B cell (primary cell): ENCODE measurements around the gene BRSK2. TPM values are rescaled to one million over a fixed set of nuclear protein-coding genes. Genes with fewer than 3 reads are reported as not detected.
A peak's percentile ranks its signal among the peaks of the same experiment; 100 is the strongest.
"Not testable (repeated sequence)": the region's sequence is repeated elsewhere in the genome, so short reads cannot be mapped to it uniquely, and the experiment has no call there.

Source experiments
- ATAC-seq: fragments of 200-7000 bp; cut with Tn5 transposase; one replicate; pipeline ENCODE4 v1.10.0; 2021; ENCODE audit warnings: low read depth, mild to moderate bottlenecking, moderate number of reproducible peaks, moderate library complexity
- CTCF ChIA-PET: fragments of 350-600 bp; sonication (Branson Sonifier 250); formaldehyde crosslinking; loops from one replicate; lab custom pipeline; 2021; ENCODE audit warnings: antibody characterized with exemption, inconsistent platforms; lab: Charles Lee
- POLR2A ChIA-PET: fragments of 350-600 bp; sonication (Branson Sonifier 250); formaldehyde crosslinking; loops from one replicate; lab custom pipeline; 2021; ENCODE audit warnings: antibody characterized with exemption; lab: Charles Lee
- DNase-seq: peaks from one replicate; pipeline ENCODE4 v3.0.0; 2013
- H2AFZ ChIP-seq: 2 replicates; pipeline ENCODE4 v1.6.1; 2012; ENCODE audit warnings: mild to moderate bottlenecking, low read depth, low read length; ENCODE audit not compliant: insufficient read depth, poor library complexity, severe bottlenecking
- H3K27ac ChIP-seq, 2 donors: 1 replicate in 1 of 2; 2 replicates in 1 of 2; pipeline ENCODE4 v1.5.1; 2012 to 2013; ENCODE audit warnings: low read length in 2 of 2, mild to moderate bottlenecking in 2 of 2, moderate library complexity in 1 of 2
- H3K27me3 ChIP-seq, 4 experiments: fragments of 200-600 bp in 1 of 4; sonication (generic) in 1 of 4; replicated peaks in 1 of 4; 1 replicate in 2 of 4; 2 replicates in 2 of 4; pipeline versions ENCODE4 v1.6.1 to v1.7.0; 2013 to 2016; ENCODE audit warnings: low read length in 3 of 4, mild to moderate bottlenecking in 2 of 4, mixed read lengths in 1 of 4, moderate library complexity in 1 of 4; ENCODE audit not compliant: insufficient read depth in 4 of 4, control insufficient read depth in 3 of 4; ENCODE audit errors: control extremely low read depth in 1 of 4
- H3K36me3 ChIP-seq, 2 experiments: replicated peaks in 1 of 2; 1 replicate in 1 of 2; 2 replicates in 1 of 2; pipeline versions ENCODE4 v1.6.1 to v1.7.1; 2013; ENCODE audit warnings: low read length in 1 of 2; ENCODE audit not compliant: insufficient read depth in 2 of 2, control insufficient read depth in 1 of 2; ENCODE audit errors: control extremely low read depth in 1 of 2, extremely low read depth in 1 of 2
- H3K4me1 ChIP-seq, 2 donors: fragments of 200-600 bp in 1 of 2; sonication (generic) in 1 of 2; 1 replicate in 1 of 2; 2 replicates in 1 of 2; pipeline versions ENCODE4 v1.5.1 to v1.6.1; 2013 to 2017; ENCODE audit warnings: low read length in 2 of 2; ENCODE audit not compliant: control insufficient read depth in 2 of 2, insufficient read depth in 2 of 2
- H3K4me2 ChIP-seq: replicated peaks from 2 replicates; pipeline ENCODE3; 2012; ENCODE audit warnings: mild to moderate bottlenecking, low read depth, low read length; ENCODE audit not compliant: poor library complexity, severe bottlenecking
- H3K4me3 ChIP-seq, 5 experiments: fragments of 200-600 bp in 1 of 5; sonication (generic) in 1 of 5; 1 replicate in 3 of 5; 2 replicates in 2 of 5; pipeline versions ENCODE4 v1.5.1 to v1.7.0; 2011 to 2016; ENCODE audit warnings: low read length in 4 of 5, mild to moderate bottlenecking in 4 of 5, low read depth in 2 of 5, control low read depth in 1 of 5, moderate library complexity in 1 of 5; ENCODE audit not compliant: insufficient read depth in 1 of 5; ENCODE audit errors: control extremely low read depth in 1 of 5, extremely low read depth in 1 of 5
- H3K79me2 ChIP-seq: fragments of 200-600 bp; sonication (generic); one replicate; pipeline ENCODE4 v1.6.0; 2016; ENCODE audit warnings: low read length; ENCODE audit not compliant: control insufficient read depth, insufficient read depth
- H3K9ac ChIP-seq: fragments of 200-600 bp; sonication (generic); 2 replicates; pipeline ENCODE4 v1.6.1; 2017; ENCODE audit warnings: mild to moderate bottlenecking, low read length, moderate library complexity
- H3K9me3 ChIP-seq, 3 donors: one replicate each; pipeline versions ENCODE4 v1.6.1 to v1.7.1; 2013; ENCODE audit warnings: low read length in 2 of 3; ENCODE audit not compliant: control insufficient read depth in 2 of 3, insufficient read depth in 1 of 3; ENCODE audit errors: control extremely low read depth in 1 of 3
- H4K20me1 ChIP-seq: 2 replicates; pipeline ENCODE4 v1.6.0; 2012; ENCODE audit warnings: mild to moderate bottlenecking, low read length; ENCODE audit not compliant: insufficient read depth, control insufficient read depth, poor library complexity, severe bottlenecking
- H3K27ac Mint-ChIP-seq: one replicate; pipeline ENCODE4 v1.8.0; 2021; ENCODE audit warnings: mixed read lengths
- H3K27me3 Mint-ChIP-seq: one replicate; pipeline ENCODE4 v1.8.0; 2021; ENCODE audit warnings: mixed read lengths
- H3K4me1 Mint-ChIP-seq: one replicate; pipeline ENCODE4 v1.8.0; 2021; ENCODE audit warnings: mixed read lengths
- H3K4me3 Mint-ChIP-seq: one replicate; pipeline ENCODE4 v1.8.0; 2021; ENCODE audit warnings: mixed read lengths
- H3K9me3 Mint-ChIP-seq: one replicate; pipeline ENCODE4 v1.8.0; 2022; ENCODE audit warnings: mixed read lengths; ENCODE audit not compliant: insufficient read depth
- EZH2 ChIP-seq: IDR thresholded peaks from 2 replicates; pipeline ENCODE4 v1.6.1; 2012; ENCODE audit warnings: borderline replicate concordance, low read depth, mild to moderate bottlenecking, moderate library complexity, low read length; ENCODE audit not compliant: insufficient read depth, poor library complexity, severe bottlenecking
- WGBS: methylation state at CpG from one replicate; pipeline ENCODE4 v1.1.5; 2013; ENCODE audit warnings: missing lambda C conversion rate; ENCODE audit not compliant: insufficient coverage; 5-methylcytosine and 5-hydroxymethylcytosine counted together
- intact Hi-C: fragments of 100-400 bp; cut with micrococcal nuclease; formaldehyde crosslinking; loops from one replicate; pipeline ENCODE4 v1.10.0; 2022
- polyA minus RNA-seq: library from RNA; depleted of rRNA, polyadenylated mRNA; stranded (reverse); fragments of >200 nt; gene quantifications from 2 replicates; pipeline ENCODE4 v1.2.3, GENCODE V29; 2012
- polyA plus RNA-seq: library from polyadenylated mRNA; depleted of rRNA; stranded (reverse); fragments of >200 nt; gene quantifications from 2 replicates; pipeline ENCODE4 v1.2.3, GENCODE V29; 2012
- total RNA-seq, 2 donors: library from RNA; stranded (reverse); fragments of 120-200 nt in 1 of 2; gene quantifications; 1 replicate in 1 of 2; 2 replicates in 1 of 2; pipeline versions ENCODE4 v1.2.3 to v1.2.4, GENCODE V29; 2013 to 2022
- TF ChIP-seq, protein P1 (sequence below): fragments of 200-600 bp; IDR thresholded peaks from one replicate; pipeline ENCODE4 v1.8.0; 2022; ENCODE audit warnings: antibody characterized with exemption, mild to moderate bottlenecking

The BRSK2 gene
- 0.79 and 1.5 TPM in 2 replicates for total RNA-seq
- 0.05 TPM for total RNA-seq (2013)
- 0.20 and 0.51 TPM in 2 replicates for polyA plus RNA-seq
- 0.07 and 1.4 TPM in 2 replicates for polyA minus RNA-seq

GRCh38 chr11:1389932-1390568 lies at the start of gene BRSK2:
BRSK2 (plus strand) TSS chr11:1389934; CDS start chr11:1390285, 351 bp downstream.
- H3K27me3 Mint-ChIP-seq, result peaks cover 26% of the 10 kb centered on the region
- peak; percentile 40 for DNase-seq
- Histone ChIP-seq H3K79me2 (no peaks in the 10 kb centered on the region), H3K9ac (peak within 1 kb of the TSS; percentile 76), H3K27ac (peak within 1 kb of the TSS in 1 of 2 donors; percentile 39), H3K4me3 (peak within 1 kb of the TSS in 4 of 5 experiments; percentile 56 to 70 (median 64)), H3K9me3 (peaks cover 0 to 16% (median 0%) of the 10 kb centered on the region in 3 donors), H4K20me1 (no peaks in the 10 kb centered on the region), H2AFZ (peak within 1 kb of the TSS; percentile 80), H3K4me2 (peak within 1 kb of the TSS; percentile 100), H3K27me3 (peaks cover 0 to 42% (median 23%) of the 10 kb centered on the region in 4 experiments), H3K36me3 (no peaks in the 10 kb centered on the region), H3K4me1 (peaks cover 22% of the 10 kb centered on the region in 2 donors)
- H3K9me3 Mint-ChIP-seq, result no peaks in the 10 kb centered on the region
- WGBS, result 3% methylated on average over 119 of the region's 119 CpGs
- peak within 1 kb of the TSS; percentile 79 for H3K4me3 Mint-ChIP-seq
- intact Hi-C loops, result loop anchor here (1.0 to 10.0 kb wide), 4 partner anchors 81 to 815 kb away; partner anchors contain the start of genes PHRF1 and TOLLIP
- ATAC-seq, result no peak
- POLR2A ChIA-PET, result interaction anchor here (0.8 to 0.9 kb wide), 2 partner anchors 80 to 185 kb away, joined by 3 read pairs; no protein-coding TSS in a partner anchor
- peak within 1 kb of the TSS; percentile 63 for H3K27ac Mint-ChIP-seq
- peaks cover 28% of the 10 kb centered on the region for H3K4me1 Mint-ChIP-seq
- CTCF ChIA-PET, result interaction anchor here (0.9 kb wide), 2 partner anchors 81 to 183 kb away, joined by 3 read pairs; partner anchors contain the start of gene TOLLIP
- TF ChIP-seq, protein P1, sequence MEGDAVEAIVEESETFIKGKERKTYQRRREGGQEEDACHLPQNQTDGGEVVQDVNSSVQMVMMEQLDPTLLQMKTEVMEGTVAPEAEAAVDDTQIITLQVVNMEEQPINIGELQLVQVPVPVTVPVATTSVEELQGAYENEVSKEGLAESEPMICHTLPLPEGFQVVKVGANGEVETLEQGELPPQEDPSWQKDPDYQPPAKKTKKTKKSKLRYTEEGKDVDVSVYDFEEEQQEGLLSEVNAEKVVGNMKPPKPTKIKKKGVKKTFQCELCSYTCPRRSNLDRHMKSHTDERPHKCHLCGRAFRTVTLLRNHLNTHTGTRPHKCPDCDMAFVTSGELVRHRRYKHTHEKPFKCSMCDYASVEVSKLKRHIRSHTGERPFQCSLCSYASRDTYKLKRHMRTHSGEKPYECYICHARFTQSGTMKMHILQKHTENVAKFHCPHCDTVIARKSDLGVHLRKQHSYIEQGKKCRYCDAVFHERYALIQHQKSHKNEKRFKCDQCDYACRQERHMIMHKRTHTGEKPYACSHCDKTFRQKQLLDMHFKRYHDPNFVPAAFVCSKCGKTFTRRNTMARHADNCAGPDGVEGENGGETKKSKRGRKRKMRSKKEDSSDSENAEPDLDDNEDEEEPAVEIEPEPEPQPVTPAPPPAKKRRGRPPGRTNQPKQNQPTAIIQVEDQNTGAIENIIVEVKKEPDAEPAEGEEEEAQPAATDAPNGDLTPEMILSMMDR, result no peak
- TF ChIP-seq EZH2, result no peak

DNA sequence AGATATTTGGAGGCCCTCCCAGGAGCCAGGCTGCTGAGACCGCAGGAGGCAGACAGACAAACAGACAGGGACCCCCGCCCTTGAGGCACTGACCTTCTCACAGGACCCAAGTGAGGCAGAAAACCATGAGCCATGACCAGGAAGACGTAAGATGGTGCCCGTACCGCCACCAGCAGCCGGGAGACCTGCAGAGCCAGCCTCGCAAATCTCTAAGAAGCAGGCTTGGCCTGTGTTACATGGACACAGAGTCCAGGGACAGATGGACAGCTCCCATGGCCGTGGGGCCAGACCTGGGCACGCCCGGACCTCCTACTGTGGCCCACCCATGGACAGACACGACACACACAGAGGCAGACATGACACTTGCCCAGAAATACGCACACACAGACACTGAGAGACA lies 49.6 kb upstream of the BRSK2 start:
- no peak for TF ChIP-seq EZH2
- TF ChIP-seq, protein P1, result no peak
- H3K79me2 ChIP-seq, result no peaks in the 10 kb centered on the region
- H3K27me3 ChIP-seq, result no peaks in the 10 kb centered on the region
- H3K4me1 ChIP-seq, result peaks cover 9 to 12% of the 10 kb centered on the region in 2 donors
- ChIA-PET POLR2A (no interaction called here), CTCF (no interaction called here)
- no peaks in the 10 kb centered on the region for H4K20me1 ChIP-seq
- intact Hi-C loops, result no loop called here
- no peak overlapping the region for H3K4me3 ChIP-seq
- H3K27me3 Mint-ChIP-seq, result no peaks in the 10 kb centered on the region
- H3K9me3 Mint-ChIP-seq, result peaks cover 8% of the 10 kb centered on the region
- ATAC-seq (no peak), DNase-seq (no peak)
- H3K4me2 ChIP-seq, result no peak overlapping the region
- no peak overlapping the region for H3K9ac ChIP-seq
- no peak overlapping the region for H3K27ac ChIP-seq
- H3K4me1 Mint-ChIP-seq, result peaks cover 17% of the 10 kb centered on the region
- no peak overlapping the region for H2AFZ ChIP-seq
- no peak overlapping the region for H3K27ac Mint-ChIP-seq
- WGBS, result 90% methylated on average over 12 of the region's 12 CpGs
- peaks cover 0 to 33% (median 7%) of the 10 kb centered on the region in 3 donors for H3K9me3 ChIP-seq
- no peak overlapping the region for H3K4me3 Mint-ChIP-seq
- H3K36me3 ChIP-seq, result no peaks in the 10 kb centered on the region

DNA sequence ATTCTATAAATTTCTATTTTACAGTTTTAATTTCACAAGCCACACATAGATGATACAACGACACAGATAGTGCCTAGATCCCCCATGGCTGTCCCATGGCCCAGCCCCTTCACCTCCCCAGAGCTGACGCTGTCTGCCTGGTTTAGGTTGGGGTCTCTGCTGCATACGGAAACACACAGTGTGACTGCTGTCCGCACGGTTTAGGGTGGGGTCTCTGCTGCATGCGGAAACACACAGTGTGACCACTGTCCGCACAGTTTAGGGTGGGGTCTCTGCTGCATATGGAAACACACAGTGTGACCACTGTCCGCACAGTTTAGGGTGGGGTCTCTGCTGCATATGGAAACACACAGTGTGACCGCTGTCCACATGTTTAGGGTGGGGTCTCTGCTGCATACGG lies 48.5 kb upstream of the BRSK2 start:
- DNase-seq, H3K4me3 Mint-ChIP-seq: not testable (repeated sequence)
- 77% methylated on average over 5 of the region's 10 CpGs for WGBS

More for the DNA sequence above, 48.5 kb upstream of the BRSK2 start:
- H3K9me3 Mint-ChIP-seq, H3K27ac Mint-ChIP-seq, H2AFZ ChIP-seq, H3K4me3 ChIP-seq, intact Hi-C loops, ATAC-seq, H3K27me3 Mint-ChIP-seq, POLR2A ChIA-PET, H3K4me1 ChIP-seq, H3K79me2 ChIP-seq, CTCF ChIA-PET, H3K36me3 ChIP-seq, H3K4me2 ChIP-seq, H3K27ac ChIP-seq, H3K4me1 Mint-ChIP-seq, H3K27me3 ChIP-seq, H3K9ac ChIP-seq, H4K20me1 ChIP-seq: not testable (repeated sequence)
- H3K9me3 ChIP-seq, result peaks cover 0 to 33% (median 7%) of the 10 kb centered on the region in 3 donors
